HepG2 (cell line): ENCODE results near the gene JAK1.

ENCODE experiments used
- CEBPB ChIP-seq: IDR thresholded peaks from 2 replicates; pipeline ENCODE4 v1.6.1; 2011; ENCODE audit warnings: low read depth, low read length, improper control_type of control experiment, borderline replicate concordance
- EZH2 ChIP-seq: conservative IDR thresholded peaks from 2 replicates; pipeline ENCODE4 v1.6.1; 2012; ENCODE audit warnings: mild to moderate bottlenecking, low read depth, low read length, moderate library complexity
- GLI4 ChIP-seq: sonication (generic); formaldehyde crosslinking; IDR thresholded peaks from 2 replicates; pipeline ENCODE4 v1.5.1; 2020; ENCODE audit warnings: missing genetic modification reagents, mild to moderate bottlenecking, moderate library complexity, borderline replicate concordance
- POLR2A ChIP-seq, 2 experiments: IDR thresholded peaks; 2 replicates each; pipeline ENCODE4 v1.6.1; 2011; ENCODE audit warnings: low read depth in 2 of 2, low read length in 2 of 2, mild to moderate bottlenecking in 1 of 2, moderate library complexity in 1 of 2; ENCODE audit not compliant: insufficient read depth in 1 of 2
- RFX5 ChIP-seq: IDR thresholded peaks from 2 replicates; pipeline ENCODE4 v1.6.1; 2011; ENCODE audit warnings: low read depth, low read length, improper control_type of control experiment
- ZFP41 ChIP-seq: sonication (generic); formaldehyde crosslinking; IDR thresholded peaks from 2 replicates; pipeline ENCODE4 v1.4.0; 2020; ENCODE audit warnings: mild to moderate bottlenecking, missing genetic modification reagents, borderline replicate concordance
- ZNF614 ChIP-seq: IDR thresholded peaks from 2 replicates; pipeline ENCODE4 v1.6.1; 2018; ENCODE audit warnings: missing biosample characterization, missing genetic modification reagents, inconsistent platforms, borderline replicate concordance
- TF ChIP-seq, protein P1 (sequence below): sonication (generic); formaldehyde crosslinking; IDR thresholded peaks from 2 replicates; pipeline ENCODE4 v1.5.0; 2020; ENCODE audit warnings: mild to moderate bottlenecking, low read depth, missing genetic modification reagents, borderline replicate concordance
- TF ChIP-seq, protein P2 (sequence below): sonication (generic); formaldehyde crosslinking; IDR thresholded peaks from 2 replicates; pipeline ENCODE4 v1.5.0; 2020; ENCODE audit warnings: mild to moderate bottlenecking, missing genetic modification reagents, moderate library complexity

DNA sequence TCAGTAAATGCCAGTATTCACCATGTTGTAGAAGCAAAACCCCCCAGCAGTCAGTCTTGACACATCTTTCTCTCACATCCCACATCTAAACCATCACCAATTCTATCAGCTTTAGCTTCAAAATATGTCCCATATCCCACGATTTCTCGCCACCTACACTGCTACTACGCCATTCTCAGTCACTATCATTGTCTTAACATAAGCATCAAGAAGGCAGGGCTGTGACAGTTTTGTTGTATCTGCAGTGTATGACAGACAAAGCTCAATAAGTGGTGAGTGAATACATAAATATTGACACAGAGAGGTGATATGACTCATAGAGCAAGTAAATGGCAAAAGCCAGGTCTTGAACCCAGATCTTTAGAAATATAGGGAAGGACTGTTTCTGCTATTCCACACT, 59.9 kb downstream of the JAK1 start:
- no peak for TF ChIP-seq RFX5
- no peak for TF ChIP-seq ZFP41 (CRISPR knock-in tag)
- no peak for TF ChIP-seq GLI4 (CRISPR knock-in tag)
- TF ChIP-seq POLR2A (IDR thresholded peaks at IDR 0.05; ENCODE audit: insufficient read depth in 1 of 2, low read depth in 2 of 2, low read length in 2 of 2) = no peak
- TF ChIP-seq CEBPB = no peak
- TF ChIP-seq, protein P1, sequence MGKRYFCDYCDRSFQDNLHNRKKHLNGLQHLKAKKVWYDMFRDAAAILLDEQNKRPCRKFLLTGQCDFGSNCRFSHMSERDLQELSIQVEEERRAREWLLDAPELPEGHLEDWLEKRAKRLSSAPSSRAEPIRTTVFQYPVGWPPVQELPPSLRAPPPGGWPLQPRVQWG (CRISPR knock-in tag) = no peak
- TF ChIP-seq, protein P2, sequence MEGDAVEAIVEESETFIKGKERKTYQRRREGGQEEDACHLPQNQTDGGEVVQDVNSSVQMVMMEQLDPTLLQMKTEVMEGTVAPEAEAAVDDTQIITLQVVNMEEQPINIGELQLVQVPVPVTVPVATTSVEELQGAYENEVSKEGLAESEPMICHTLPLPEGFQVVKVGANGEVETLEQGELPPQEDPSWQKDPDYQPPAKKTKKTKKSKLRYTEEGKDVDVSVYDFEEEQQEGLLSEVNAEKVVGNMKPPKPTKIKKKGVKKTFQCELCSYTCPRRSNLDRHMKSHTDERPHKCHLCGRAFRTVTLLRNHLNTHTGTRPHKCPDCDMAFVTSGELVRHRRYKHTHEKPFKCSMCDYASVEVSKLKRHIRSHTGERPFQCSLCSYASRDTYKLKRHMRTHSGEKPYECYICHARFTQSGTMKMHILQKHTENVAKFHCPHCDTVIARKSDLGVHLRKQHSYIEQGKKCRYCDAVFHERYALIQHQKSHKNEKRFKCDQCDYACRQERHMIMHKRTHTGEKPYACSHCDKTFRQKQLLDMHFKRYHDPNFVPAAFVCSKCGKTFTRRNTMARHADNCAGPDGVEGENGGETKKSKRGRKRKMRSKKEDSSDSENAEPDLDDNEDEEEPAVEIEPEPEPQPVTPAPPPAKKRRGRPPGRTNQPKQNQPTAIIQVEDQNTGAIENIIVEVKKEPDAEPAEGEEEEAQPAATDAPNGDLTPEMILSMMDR (CRISPR knock-in tag) = no peak
- TF ChIP-seq EZH2 = no peak
- TF ChIP-seq ZNF614 (CRISPR knock-in tag) = no peak
